WTC11 (cell line): ENCODE results near the gene SMIM1. TPM values are rescaled to one million over a fixed set of nuclear protein-coding genes. Genes with fewer than 3 reads are reported as not detected.

ENCODE experiments used
- ATAC-seq: fragments of 200-7000 bp; cut with Tn5 transposase; 2 replicates; pipeline ENCODE4 v1.10.0; 2021; ENCODE audit warnings: mild to moderate bottlenecking, moderate library complexity
- CTCF ChIA-PET: fragments of 300-600 bp; sonication (Branson Sonifier 250); formaldehyde crosslinking; loops from one replicate; lab custom pipeline; 2021; ENCODE audit warnings: antibody characterized with exemption; lab: Charles Lee
- POLR2A ChIA-PET: fragments of 350-600 bp; sonication (Branson Sonifier 250); formaldehyde crosslinking; loops from one replicate; lab custom pipeline; 2021; ENCODE audit warnings: antibody characterized with exemption; lab: Charles Lee
- DNase-seq: peaks from one replicate; pipeline ENCODE4 v3.0.0; 2021; ENCODE audit warnings: low spot score
- H3K27ac Mint-ChIP-seq: 2 replicates; pipeline ENCODE4 v1.8.0; 2021; ENCODE audit warnings: mixed read lengths
- H3K27me3 Mint-ChIP-seq: 2 replicates; pipeline ENCODE4 v1.8.0; 2021; ENCODE audit warnings: low read depth, mild to moderate bottlenecking, moderate library complexity, mixed read lengths
- H3K36me3 Mint-ChIP-seq: 2 replicates; pipeline ENCODE4 v1.8.0; 2021; ENCODE audit warnings: mixed read lengths
- H3K4me1 Mint-ChIP-seq: 2 replicates; pipeline ENCODE4 v1.8.0; 2022; ENCODE audit warnings: mixed read lengths
- H3K4me3 Mint-ChIP-seq: 2 replicates; pipeline ENCODE4 v1.8.0; 2021; ENCODE audit warnings: mild to moderate bottlenecking, moderate library complexity, mixed read lengths
- H3K9me3 Mint-ChIP-seq: 2 replicates; pipeline ENCODE4 v1.8.0; 2021; ENCODE audit warnings: mixed read lengths
- ATF1 ChIP-seq: sonication (generic); formaldehyde crosslinking; IDR thresholded peaks from 2 replicates; pipeline ENCODE4 v1.8.1; 2023; ENCODE audit warnings: mild to moderate bottlenecking, moderate library complexity, missing genetic modification reagents
- CREB1 ChIP-seq: sonication (generic); formaldehyde crosslinking; IDR thresholded peaks from 2 replicates; pipeline ENCODE4 v1.8.0; 2023; ENCODE audit warnings: mild to moderate bottlenecking, missing genetic modification reagents
- CTCF ChIP-seq: fragments of 200-600 bp; IDR thresholded peaks from 2 replicates; pipeline ENCODE4 v1.8.0; 2022; ENCODE audit warnings: antibody characterized with exemption
- EMX1 ChIP-seq: fragments of 250-450 bp; sonication (Bioruptor Pico); IDR thresholded peaks from 2 replicates; pipeline ENCODE4 v1.8.0; 2021; ENCODE audit warnings: mild to moderate bottlenecking
- FOXK1 ChIP-seq: sonication (generic); formaldehyde crosslinking; IDR thresholded peaks from 2 replicates; pipeline ENCODE4 v1.8.0; 2022; ENCODE audit warnings: mild to moderate bottlenecking, moderate library complexity, missing genetic modification reagents
- FOXP1 ChIP-seq: sonication (generic); formaldehyde crosslinking; IDR thresholded peaks from 2 replicates; pipeline ENCODE4 v1.8.0; 2022; ENCODE audit warnings: missing genetic modification reagents, mild to moderate bottlenecking, moderate library complexity, borderline replicate concordance
- GRHL2 ChIP-seq: fragments of 250-450 bp; sonication (Bioruptor Pico); IDR thresholded peaks from 2 replicates; pipeline ENCODE4 v1.8.0; 2022; ENCODE audit warnings: mild to moderate bottlenecking, moderate library complexity; ENCODE audit not compliant: insufficient replicate concordance, severe bottlenecking
- GTF2I ChIP-seq: fragments of 250-450 bp; sonication (Bioruptor Pico); conservative IDR thresholded peaks from 2 replicates; pipeline ENCODE4 v1.4.0; 2021; ENCODE audit warnings: mild to moderate bottlenecking
- NFE2L1 ChIP-seq: sonication (generic); formaldehyde crosslinking; IDR thresholded peaks from 2 replicates; pipeline ENCODE4 v1.8.1; 2023; ENCODE audit warnings: missing genetic modification reagents
- OVOL2 ChIP-seq: fragments of 250-450 bp; sonication (Bioruptor Pico); IDR thresholded peaks from 2 replicates; pipeline ENCODE4 v1.9.0; 2021; ENCODE audit warnings: mild to moderate bottlenecking, borderline replicate concordance
- TP53 ChIP-seq: sonication (generic); formaldehyde crosslinking; IDR thresholded peaks from 2 replicates; pipeline ENCODE4 v1.8.1; 2023; ENCODE audit warnings: mild to moderate bottlenecking, missing genetic modification reagents
- ZNF121 ChIP-seq: sonication (generic); formaldehyde crosslinking; IDR thresholded peaks from 2 replicates; pipeline ENCODE4 v1.8.0; 2023; ENCODE audit warnings: missing genetic modification reagents
- ZNF263 ChIP-seq: sonication (generic); formaldehyde crosslinking; IDR thresholded peaks from 2 replicates; pipeline ENCODE4 v1.8.1; 2022; ENCODE audit warnings: low read depth, mild to moderate bottlenecking, moderate library complexity, missing genetic modification reagents
- total RNA-seq: library from RNA; stranded (reverse); gene quantifications from 3 replicates; pipeline ENCODE4 v1.2.3, GENCODE V29; 2021
- TF ChIP-seq, protein P1 (sequence below): sonication (generic); formaldehyde crosslinking; IDR thresholded peaks from 2 replicates; pipeline ENCODE4 v1.8.1; 2023; ENCODE audit warnings: mild to moderate bottlenecking, missing genetic modification reagents, borderline replicate concordance
- TF ChIP-seq, protein P2 (sequence below): fragments of 250-450 bp; sonication (Bioruptor Pico); IDR thresholded peaks from 2 replicates; pipeline ENCODE4 v1.8.0; 2021; ENCODE audit warnings: mild to moderate bottlenecking

The SMIM1 gene
- total RNA-seq, 1 experiment from 2014 or later: 10.2 TPM

- ATAC-seq (no peak), DNase-seq (no peak)
- CTCF ChIA-PET: interaction anchor here (1.1 to 1.4 kb wide), 3 partner anchors 8 to 39 kb away, joined by 3 to 8 read pairs (median 4); no protein-coding TSS in a partner anchor
- POLR2A ChIA-PET: no interaction called here
- Mint-ChIP-seq H3K36me3 (peaks cover 5% of the 10 kb centered on the region; the same call in 1 of the 2 replicates), H3K4me3 (no peak overlapping the region), H3K4me1 (0 out of 2 replicates have a peak, but pooled peaks cover 8% of the 10 kb centered on the region), H3K27ac (no peak overlapping the region; the same call in 1 of the 2 replicates), H3K9me3 (peaks cover 28% of the 10 kb centered on the region), H3K27me3 (peaks cover 38% of the 10 kb centered on the region)
- TF ChIP-seq CTCF: no peak
Observed at GRCh38 chr1:3763351-3764125, 9.0 kb upstream of the SMIM1 start.

DNA sequence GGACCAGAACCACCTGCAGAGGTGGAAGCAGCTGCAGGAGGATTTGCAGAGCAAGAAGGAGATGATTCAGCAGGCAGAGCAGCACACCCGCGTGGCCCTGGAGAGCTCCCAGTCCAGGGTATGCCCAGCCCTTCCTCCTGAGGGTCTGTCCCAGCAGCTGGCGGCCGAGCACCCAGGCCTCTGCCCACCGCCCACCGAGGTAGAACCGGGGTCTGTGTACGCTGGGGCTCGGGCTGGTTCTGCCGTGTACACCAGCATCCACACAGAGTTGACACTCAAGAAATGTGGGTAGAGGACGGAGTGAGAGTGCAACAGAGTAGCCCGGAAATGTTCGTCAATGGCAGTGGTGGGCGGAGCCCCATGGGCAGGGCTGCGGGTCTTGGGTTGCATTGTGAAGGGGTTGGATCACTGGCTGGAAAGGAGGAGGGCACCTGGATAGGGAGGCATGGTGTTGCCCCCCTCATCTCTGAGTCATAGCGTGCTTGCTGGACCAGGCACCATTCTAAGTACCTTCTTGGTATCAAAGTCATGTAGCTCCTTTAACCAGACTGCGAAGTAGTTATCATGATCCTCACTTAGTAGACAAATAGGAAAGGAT is 5.1 kb upstream of the SMIM1 start:
- no peak for ATAC-seq
- no peak overlapping the region for H3K4me3 Mint-ChIP-seq

DNA sequence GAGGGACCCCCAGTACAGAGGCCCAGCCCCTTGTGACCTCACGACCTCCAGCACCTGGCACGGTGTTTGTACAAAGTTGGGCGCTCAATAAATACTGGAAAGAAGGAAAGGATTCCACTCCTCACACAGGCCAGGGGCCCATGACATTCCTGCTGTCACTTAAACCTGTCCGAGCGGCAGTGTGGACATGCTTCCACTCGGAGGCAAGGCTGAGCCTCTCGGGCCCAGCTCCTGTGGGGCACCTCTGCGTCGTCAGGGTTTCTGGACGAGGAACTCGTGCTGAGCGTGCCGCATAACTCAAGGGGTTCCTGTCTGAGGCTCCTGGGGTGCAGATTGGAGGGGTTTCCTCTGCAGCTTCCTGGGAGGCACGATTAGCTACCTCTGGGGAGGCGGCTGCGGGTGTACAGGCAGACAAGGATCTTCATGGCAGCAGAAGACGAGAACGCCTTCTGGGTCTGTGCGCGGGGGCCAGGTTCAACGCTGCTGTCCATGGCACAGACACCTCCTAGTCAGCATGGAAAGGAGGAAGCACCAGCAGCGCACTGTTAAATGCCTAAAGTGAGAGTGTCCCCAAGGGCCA is 3.6 kb upstream of the SMIM1 start:
- peaks cover 5% of the 10 kb centered on the region; the same call in 1 of the 2 replicates for H3K36me3 Mint-ChIP-seq
- H3K4me3 Mint-ChIP-seq: no peak overlapping the region
- ATAC-seq (no peak), DNase-seq (no peak)
- H3K9me3 Mint-ChIP-seq: peaks cover 21% of the 10 kb centered on the region; the same call in 1 of the 2 replicates
- ChIA-PET POLR2A (interaction anchor here (0.5 kb wide), 1 partner anchor 35 kb away, joined by 4 read pairs; no protein-coding TSS in a partner anchor), CTCF (interaction anchor here (1.7 kb wide), 1 partner anchor 59 kb away, joined by 3 read pairs; no protein-coding TSS in a partner anchor)
- peaks cover 18% of the 10 kb centered on the region for H3K27me3 Mint-ChIP-seq
- H3K27ac Mint-ChIP-seq: no peak overlapping the region
- no peak for TF ChIP-seq TP53 (CRISPR knock-in tag)
- H3K4me1 Mint-ChIP-seq: peaks cover 21% of the 10 kb centered on the region

More for the DNA sequence above, 5.1 kb upstream of the SMIM1 start:
- no peak for DNase-seq
- Mint-ChIP-seq H3K27me3 (peaks cover 18% of the 10 kb centered on the region), H3K27ac (no peak overlapping the region), H3K4me1 (peaks cover 16% of the 10 kb centered on the region), H3K36me3 (peaks cover 5% of the 10 kb centered on the region; the same call in 1 of the 2 replicates), H3K9me3 (peaks cover 21% of the 10 kb centered on the region; the same call in 1 of the 2 replicates)
- ChIA-PET CTCF (interaction anchor here (0.6 to 1.6 kb wide), 4 partner anchors 8 to 342 kb away, joined by 3 to 11 read pairs (median 4); no protein-coding TSS in a partner anchor), POLR2A (interaction anchor here (0.6 to 0.7 kb wide), 3 partner anchors 17 to 853 kb away, joined by 4 to 7 read pairs (median 5); no protein-coding TSS in a partner anchor)
- no peak for TF ChIP-seq FOXP1 (CRISPR knock-in tag)
- TF ChIP-seq ATF1 (CRISPR knock-in tag): no peak
- no peak for TF ChIP-seq OVOL2
- TF ChIP-seq GTF2I (CRISPR knock-in tag): no peak
- TF ChIP-seq CREB1 (CRISPR knock-in tag): no peak
- TF ChIP-seq FOXK1 (CRISPR knock-in tag): no peak
- TF ChIP-seq, protein P1, sequence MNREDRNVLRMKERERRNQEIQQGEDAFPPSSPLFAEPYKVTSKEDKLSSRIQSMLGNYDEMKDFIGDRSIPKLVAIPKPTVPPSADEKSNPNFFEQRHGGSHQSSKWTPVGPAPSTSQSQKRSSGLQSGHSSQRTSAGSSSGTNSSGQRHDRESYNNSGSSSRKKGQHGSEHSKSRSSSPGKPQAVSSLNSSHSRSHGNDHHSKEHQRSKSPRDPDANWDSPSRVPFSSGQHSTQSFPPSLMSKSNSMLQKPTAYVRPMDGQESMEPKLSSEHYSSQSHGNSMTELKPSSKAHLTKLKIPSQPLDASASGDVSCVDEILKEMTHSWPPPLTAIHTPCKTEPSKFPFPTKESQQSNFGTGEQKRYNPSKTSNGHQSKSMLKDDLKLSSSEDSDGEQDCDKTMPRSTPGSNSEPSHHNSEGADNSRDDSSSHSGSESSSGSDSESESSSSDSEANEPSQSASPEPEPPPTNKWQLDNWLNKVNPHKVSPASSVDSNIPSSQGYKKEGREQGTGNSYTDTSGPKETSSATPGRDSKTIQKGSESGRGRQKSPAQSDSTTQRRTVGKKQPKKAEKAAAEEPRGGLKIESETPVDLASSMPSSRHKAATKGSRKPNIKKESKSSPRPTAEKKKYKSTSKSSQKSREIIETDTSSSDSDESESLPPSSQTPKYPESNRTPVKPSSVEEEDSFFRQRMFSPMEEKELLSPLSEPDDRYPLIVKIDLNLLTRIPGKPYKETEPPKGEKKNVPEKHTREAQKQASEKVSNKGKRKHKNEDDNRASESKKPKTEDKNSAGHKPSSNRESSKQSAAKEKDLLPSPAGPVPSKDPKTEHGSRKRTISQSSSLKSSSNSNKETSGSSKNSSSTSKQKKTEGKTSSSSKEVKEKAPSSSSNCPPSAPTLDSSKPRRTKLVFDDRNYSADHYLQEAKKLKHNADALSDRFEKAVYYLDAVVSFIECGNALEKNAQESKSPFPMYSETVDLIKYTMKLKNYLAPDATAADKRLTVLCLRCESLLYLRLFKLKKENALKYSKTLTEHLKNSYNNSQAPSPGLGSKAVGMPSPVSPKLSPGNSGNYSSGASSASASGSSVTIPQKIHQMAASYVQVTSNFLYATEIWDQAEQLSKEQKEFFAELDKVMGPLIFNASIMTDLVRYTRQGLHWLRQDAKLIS (CRISPR knock-in tag): no peak
- TF ChIP-seq, protein P2, sequence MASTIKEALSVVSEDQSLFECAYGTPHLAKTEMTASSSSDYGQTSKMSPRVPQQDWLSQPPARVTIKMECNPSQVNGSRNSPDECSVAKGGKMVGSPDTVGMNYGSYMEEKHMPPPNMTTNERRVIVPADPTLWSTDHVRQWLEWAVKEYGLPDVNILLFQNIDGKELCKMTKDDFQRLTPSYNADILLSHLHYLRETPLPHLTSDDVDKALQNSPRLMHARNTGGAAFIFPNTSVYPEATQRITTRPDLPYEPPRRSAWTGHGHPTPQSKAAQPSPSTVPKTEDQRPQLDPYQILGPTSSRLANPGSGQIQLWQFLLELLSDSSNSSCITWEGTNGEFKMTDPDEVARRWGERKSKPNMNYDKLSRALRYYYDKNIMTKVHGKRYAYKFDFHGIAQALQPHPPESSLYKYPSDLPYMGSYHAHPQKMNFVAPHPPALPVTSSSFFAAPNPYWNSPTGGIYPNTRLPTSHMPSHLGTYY (CRISPR knock-in tag): no peak
- no peak for TF ChIP-seq ZNF121 (CRISPR knock-in tag)
- no peak for TF ChIP-seq NFE2L1 (CRISPR knock-in tag)
- TF ChIP-seq ZNF263: no peak
- no peak for TF ChIP-seq GRHL2 (CRISPR knock-in tag)
- TF ChIP-seq EMX1 (CRISPR knock-in tag): no peak
